ENCODE results near the gene PEX10. TPM values are rescaled to one million over a fixed set of nuclear protein-coding genes. Genes with fewer than 3 reads are reported as not detected.

The PEX10 gene
- total and polyA plus RNA-seq, 8 donors, result 10.1 to 16.8 (median 12.2) TPM

DNA sequence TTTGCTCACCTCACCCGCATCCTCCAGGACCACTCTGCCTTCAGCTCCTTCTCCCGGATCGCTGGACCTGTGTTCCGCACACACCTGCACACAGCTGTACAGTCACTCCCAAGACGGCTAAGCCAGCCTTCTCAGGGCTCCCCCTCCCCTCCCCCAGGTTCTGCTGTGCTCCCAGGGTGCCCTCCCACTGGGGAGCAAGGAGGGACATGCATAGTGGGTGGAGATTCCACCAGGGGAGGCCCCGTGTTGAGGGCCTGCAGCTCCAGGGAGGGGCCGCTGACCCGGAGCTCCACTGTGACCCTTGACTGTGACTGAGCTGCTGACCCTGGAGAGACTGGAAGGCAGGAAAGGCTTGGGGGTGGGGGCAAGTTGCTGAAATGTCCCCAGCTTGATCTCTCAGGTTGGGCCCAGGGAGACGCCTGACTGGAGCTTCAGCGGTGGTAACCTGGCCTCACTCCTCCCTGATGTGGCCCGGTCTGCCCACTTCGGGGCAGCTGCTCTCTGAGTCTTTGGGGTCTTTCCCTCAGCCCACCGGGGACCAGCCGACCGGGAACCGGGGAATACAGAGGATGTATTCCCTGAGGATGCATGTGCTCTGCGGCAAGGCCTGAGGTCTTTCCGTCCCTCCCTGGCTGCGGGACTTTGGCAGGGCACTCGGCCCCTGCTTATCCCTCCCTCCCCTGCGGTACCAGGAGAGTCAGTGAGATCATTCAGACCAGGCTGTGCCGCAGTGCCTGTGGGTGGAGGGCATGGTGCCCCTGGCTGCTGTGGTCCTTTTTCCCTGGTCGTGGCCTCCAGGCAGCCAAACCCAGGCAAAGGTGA is 35.1 kb upstream of the PEX10 start:
- Histone ChIP-seq H3K9me3 (no peaks in the 10 kb centered on the region), H3K36me3 (no peaks in the 10 kb centered on the region), H3K4me3 (no peak overlapping the region), H3K27ac (no peak overlapping the region), H3K4me1 (no peaks in the 10 kb centered on the region), H3K27me3 (peaks cover 0 to 7% (median 0%) of the 10 kb centered on the region in 4 donors)
- intact Hi-C loops (cut with DNase I), result no loop called here
- FAIRE-seq (no peak), ATAC-seq (no peak), DNase-seq (no peak)
- WGBS, 2 donors, result 42 to 57% methylated on average over 21 to 23 of the region's 23 CpGs
- TF ChIP-seq, protein P1, sequence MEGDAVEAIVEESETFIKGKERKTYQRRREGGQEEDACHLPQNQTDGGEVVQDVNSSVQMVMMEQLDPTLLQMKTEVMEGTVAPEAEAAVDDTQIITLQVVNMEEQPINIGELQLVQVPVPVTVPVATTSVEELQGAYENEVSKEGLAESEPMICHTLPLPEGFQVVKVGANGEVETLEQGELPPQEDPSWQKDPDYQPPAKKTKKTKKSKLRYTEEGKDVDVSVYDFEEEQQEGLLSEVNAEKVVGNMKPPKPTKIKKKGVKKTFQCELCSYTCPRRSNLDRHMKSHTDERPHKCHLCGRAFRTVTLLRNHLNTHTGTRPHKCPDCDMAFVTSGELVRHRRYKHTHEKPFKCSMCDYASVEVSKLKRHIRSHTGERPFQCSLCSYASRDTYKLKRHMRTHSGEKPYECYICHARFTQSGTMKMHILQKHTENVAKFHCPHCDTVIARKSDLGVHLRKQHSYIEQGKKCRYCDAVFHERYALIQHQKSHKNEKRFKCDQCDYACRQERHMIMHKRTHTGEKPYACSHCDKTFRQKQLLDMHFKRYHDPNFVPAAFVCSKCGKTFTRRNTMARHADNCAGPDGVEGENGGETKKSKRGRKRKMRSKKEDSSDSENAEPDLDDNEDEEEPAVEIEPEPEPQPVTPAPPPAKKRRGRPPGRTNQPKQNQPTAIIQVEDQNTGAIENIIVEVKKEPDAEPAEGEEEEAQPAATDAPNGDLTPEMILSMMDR (IDR thresholded peaks at IDR 0.05), result no peak

DNA sequence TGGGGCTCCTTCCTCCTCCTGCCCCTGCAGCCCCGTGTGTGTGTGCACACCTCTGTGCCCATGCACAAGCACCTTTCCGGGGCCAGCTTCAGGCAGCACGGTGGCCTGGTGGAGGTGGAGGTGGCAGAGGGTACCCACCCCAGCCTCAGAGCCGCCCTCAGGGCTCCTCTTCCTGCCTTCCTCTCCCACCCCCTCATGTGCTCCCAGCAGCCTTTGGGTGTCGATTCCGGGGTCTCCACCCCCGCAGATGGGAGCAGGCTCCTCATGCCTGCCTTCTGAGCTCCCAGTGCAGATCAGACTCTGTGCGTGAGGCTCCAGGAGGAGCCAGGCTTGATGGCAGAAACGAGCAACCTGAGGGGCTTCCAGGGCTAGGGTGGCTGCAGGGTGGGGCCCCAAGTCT is 34.5 kb upstream of the PEX10 start:
- intact Hi-C loops (cut with DNase I), result no loop called here
- 24 to 37% methylated on average over 8 to 9 of the region's 9 CpGs for WGBS, 2 donors
- Histone ChIP-seq H3K9me3 (no peaks in the 10 kb centered on the region), H3K27me3 (peaks cover 0 to 7% (median 0%) of the 10 kb centered on the region in 4 donors), H3K4me3 (no peak overlapping the region), H3K27ac (no peak overlapping the region), H3K4me1 (no peaks in the 10 kb centered on the region), H3K36me3 (no peaks in the 10 kb centered on the region)
- DNase-seq, result no peak
- TF ChIP-seq, protein P1 (IDR thresholded peaks at IDR 0.05), result no peak
- FAIRE-seq, result no peak
- no peak for ATAC-seq

DNA sequence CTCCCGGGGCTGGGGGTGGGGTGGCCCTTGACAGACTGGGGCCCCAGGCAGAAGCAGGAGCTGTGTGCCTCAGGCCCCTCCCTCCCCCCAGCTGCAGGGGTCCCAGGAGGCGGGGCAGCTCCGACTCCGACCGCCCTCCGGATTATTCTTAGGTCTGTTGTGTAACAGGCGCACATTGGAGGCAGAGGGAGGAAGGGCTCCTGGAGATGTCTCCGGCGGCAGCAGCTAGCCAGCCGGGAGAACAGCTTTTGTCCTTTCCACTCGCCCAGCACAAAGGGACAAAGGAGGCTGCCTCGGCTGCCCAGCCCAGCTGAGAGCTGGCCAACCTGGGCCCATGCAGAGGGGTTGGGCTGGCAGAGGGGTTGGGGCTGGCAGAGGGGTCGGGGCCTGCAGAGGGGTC is 34.0 kb upstream of the PEX10 start:
- TF ChIP-seq, protein P1 (IDR thresholded peaks at IDR 0.05), result no peak
- intact Hi-C loops (cut with DNase I), result no loop called here
- Histone ChIP-seq H3K27ac (no peak overlapping the region), H3K27me3 (peaks cover 0 to 7% (median 0%) of the 10 kb centered on the region in 4 donors), H3K9me3 (no peaks in the 10 kb centered on the region), H3K36me3 (no peaks in the 10 kb centered on the region), H3K4me3 (no peak overlapping the region), H3K4me1 (no peaks in the 10 kb centered on the region)
- FAIRE-seq (no peak), DNase-seq (no peak), ATAC-seq (no peak)
- WGBS, 2 donors, result 13 to 20% methylated on average over 13 of the region's 13 CpGs

DNA sequence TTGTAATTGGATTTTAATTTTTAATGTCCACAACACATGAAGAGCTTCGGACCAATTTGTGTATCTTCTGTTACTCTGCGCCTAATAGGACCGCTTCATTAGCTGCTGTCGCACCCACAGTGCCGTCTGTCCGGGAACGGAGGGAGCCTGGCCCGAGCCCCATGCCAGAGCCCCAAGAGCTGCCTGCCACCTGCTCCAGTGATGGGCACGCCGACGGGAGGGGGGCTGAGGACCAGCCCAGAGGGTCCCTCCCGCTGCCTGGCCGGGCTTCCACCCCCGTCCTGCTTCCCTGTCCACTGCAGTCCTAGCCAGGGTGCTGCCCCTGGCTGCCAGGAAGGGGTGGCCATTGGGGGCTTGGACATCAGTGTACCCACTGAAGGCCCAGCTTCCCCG is 33.5 kb upstream of the PEX10 start:
- H3K27me3 ChIP-seq, result peaks cover 0 to 7% (median 0%) of the 10 kb centered on the region in 4 donors
- no peaks in the 10 kb centered on the region for H3K9me3 ChIP-seq
- TF ChIP-seq, protein P1 (IDR thresholded peaks at IDR 0.05), result no peak
- FAIRE-seq (no peak), ATAC-seq (peak in 2 of 4 donors; percentile 26 to 35), DNase-seq (no peak)
- H3K36me3 ChIP-seq, result no peaks in the 10 kb centered on the region
- no peak overlapping the region for H3K27ac ChIP-seq
- intact Hi-C loops (cut with DNase I), result no loop called here
- H3K4me3 ChIP-seq, result no peak overlapping the region
- whole genome bisulfite sequencing, 2 donors, result 41 to 51% methylated on average over 15 of the region's 15 CpGs
- no peaks in the 10 kb centered on the region for H3K4me1 ChIP-seq

Data from pancreas (tissue), 10 donors.